Stimulated activated CD4-positive, alpha-beta T cell treated with anti-CD3 and anti-CD28 coated beads, TNF-alpha, amount 100 ng/mL, for 1 hour (primary cell): ENCODE measurements around the gene BANP.
"Not testable (repeated sequence)": the region's sequence is repeated elsewhere in the genome, so short reads cannot be mapped to it uniquely, and the experiment has no call there.

Source experiments
- DNase-seq, 3 donors: peaks; one replicate each; pipeline ENCODE4 v3.0.0-alpha.2; 2020; ENCODE audit warnings: low read depth in 3 of 3, low spot score in 1 of 3

Gene BANP

DNA sequence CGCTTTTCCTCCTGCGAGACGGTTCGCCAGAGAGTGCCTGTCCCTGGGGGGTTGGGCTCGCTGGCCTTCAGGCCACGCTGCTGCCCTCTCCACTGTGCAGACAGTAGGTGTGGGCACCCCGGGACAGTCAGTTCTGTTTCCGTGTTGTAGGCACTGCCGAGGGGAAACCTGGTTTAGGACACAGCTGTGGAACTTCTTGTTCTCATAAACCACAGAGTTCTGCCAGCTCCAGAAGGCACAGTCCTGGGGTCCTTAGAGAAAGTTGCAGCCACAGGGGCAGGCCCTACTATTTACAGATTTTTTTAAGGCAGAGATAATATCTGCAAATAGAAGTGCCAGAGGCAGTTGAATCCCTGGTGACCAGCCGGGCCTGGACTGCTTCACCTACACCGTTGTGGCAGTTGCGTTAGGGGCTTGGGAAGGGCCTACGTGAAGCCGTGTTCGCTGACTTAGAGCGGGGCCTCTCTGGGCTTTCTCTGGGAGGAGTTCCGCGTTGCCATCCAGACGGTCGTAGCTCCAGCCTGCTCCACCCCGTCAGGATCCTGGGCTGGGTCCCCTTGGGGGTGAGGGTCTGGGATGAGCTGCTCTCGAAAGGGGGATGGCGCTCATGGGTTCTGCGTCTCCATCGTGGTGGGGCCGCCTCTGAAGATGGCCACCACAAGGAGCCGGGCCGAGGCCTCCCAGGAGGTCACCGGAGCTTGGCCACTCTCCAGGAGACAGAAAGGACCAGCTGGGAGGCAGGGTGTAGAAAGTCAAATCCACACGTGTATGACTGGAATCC is 126.3 kb downstream of the BANP start:
- DNase-seq: no peak

DNA sequence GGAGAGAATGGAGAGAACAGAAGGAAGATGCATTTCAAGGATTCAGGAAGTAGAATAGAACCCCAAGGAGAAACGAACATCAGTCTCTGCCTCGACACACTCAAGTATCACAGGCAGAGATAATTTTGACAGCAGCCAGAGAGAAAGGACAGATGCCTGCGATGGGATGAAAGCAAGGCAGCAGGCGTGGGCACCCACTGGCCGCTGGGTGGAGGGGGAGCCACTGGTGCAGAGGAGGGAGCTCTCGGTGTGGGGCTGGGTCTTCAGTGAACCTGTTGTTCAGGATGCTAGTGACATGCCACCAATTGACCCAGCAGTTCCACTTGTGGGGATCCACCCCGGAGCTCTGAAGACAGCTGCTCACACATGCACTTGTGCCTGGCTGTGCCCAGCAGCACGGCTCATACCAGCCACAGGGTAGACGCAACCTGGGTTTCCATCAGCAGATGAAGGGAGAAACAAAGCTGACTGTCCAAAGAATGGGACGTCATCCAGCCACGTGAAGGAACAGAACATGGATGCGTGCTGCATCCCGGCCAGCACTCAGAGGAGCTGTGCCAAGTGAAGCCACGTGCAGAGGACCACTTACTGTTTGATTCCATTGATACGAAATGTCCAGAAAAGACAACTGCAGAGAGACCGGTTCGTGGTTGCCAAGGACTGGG is 127.0 kb downstream of the BANP start:
- DNase-seq: no peak

DNA sequence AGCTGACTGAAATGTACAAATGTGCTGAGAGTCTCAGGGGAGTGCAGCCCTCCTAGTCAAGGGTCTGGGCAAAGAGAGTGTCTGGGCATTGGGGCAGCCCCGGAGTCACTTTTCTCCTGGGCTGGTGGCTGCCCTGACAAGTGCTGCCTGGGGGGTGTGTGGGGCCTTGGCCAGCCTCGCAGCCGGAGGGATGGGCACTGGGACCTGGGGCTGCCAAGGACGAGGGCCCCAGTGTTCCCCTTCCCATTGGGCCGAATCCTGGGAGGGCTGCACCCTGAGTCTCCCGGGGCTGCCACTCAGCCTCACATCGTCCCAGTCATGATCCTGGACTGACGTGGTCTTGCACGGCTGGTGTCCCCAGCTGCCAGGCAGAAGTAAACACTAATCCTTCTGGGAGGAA is 132.3 kb downstream of the BANP start:
- no peak for DNase-seq

DNA sequence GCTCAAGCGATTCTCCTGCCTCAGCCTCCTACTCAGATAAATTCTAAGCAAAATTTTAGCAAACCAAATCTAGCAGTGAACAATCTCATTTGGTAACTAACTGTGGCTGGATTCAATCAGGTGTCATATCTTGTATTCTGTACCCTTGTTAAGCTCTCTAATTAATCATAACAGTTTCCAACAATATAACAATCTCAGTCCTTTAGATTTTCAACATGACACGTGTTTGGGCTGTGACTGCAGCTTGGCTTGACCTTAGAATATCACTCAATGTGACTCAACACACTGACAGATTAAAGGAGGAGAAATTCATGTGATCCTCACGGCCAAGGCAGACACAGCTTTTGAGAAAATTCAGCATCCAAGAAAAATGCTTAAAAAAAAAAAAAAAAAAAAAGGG is 133.6 kb downstream of the BANP start:
- no peak for DNase-seq

DNA sequence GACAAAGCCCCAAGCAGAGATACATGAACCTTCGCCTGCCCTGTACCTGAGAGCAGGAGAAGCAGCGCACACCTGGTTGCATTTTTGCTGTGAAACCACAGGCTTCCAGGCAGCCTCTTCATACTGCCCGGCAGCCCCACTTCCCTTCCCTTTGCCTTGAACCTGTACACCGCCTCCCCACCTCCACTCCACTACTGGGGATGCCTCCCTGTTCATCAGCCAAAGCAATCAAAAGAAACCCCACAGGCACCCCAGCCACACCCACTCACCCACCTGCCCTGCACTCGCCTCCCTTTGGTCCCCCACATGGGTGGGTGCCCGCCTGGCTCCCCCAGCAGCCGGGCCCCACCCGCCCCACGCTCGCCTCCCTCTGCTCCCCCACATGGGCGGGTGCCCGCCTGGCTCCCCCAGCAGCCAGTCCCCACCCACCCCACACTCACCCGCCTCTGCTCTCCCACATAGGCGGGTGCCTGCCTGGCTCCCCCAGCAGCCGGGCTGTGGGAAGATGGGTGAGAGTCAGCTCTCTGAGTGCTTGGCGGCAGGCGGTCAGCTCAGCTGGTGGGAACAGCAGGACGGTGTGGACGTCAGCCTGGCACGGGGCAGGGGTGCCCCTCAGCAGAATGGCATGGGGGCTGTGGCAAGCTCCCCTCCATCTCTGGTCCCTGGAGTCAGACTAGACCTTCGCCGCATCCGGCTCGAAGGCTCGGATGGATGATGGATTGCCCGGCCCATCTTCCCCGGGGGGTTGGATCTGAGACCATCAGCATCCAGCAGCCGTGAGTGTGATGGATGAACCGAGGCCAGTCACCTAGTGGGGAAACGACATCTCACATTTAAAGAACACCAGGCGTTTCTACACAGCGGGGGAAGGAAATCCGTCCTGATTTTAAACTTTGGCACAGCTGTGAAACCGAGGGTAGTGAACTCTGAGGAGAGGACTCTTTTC is 135.6 kb downstream of the BANP start:
- DNase-seq: no peak

DNA sequence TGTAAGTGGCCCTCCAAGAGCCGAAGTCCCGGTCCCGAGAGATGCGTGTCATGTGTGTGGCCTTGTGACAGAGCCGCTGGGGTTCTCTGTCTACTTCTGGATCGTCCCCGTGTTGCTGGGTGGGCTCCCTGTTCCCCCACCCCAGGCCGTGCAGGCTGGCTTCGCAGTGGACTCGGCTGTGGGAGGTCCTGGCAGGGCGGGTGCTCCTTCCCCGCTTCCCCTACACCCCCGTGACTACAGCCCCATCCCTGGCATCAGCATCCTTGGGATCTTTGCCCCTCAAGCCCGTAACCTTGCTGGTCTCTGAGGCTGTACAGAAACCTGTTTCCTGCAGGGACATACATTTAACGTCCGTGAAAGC is 136.3 kb downstream of the BANP start:
- DNase-seq: no peak

DNA sequence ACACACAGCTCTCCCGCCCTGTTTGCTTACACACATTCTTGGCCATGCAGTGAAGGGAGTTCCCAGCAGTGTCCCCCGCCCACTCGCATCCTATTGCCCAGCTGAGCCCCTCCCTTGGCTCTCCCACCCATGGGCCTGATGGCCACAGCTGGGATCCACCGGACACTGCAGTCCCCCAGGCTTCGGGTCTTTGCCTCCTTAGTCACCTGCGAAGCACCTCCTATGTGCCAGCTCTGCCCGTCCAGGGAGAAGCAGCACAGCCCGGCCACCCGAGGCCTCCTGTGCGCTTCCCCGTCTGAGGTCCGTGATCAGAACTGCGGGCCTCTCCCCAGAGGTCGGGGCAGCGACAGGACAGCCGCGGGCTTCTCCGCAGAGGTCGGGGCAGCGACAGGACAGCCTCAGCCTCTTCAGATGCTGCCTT is 136.9 kb downstream of the BANP start:
- no peak for DNase-seq

DNA sequence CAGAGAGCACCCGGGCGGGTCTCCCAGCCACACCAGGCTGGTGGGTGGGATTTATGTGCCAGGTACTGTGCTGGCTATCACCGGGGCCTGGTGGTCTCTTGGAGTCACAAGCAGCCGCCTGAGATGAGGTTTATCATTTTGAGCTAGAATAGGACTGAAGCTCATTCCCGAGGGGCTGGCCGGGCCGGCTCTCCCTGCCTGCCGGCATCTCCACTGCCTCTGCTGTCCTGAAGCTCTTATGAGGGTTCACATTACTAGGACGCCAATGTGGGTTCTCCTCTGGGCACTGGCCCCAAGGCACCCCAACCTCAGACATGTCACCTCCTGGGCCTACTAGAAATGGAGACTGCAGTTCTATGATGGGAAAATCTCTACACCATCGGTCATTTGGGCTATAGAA is 137.4 kb downstream of the BANP start:
- not testable (repeated sequence) for DNase-seq

DNA sequence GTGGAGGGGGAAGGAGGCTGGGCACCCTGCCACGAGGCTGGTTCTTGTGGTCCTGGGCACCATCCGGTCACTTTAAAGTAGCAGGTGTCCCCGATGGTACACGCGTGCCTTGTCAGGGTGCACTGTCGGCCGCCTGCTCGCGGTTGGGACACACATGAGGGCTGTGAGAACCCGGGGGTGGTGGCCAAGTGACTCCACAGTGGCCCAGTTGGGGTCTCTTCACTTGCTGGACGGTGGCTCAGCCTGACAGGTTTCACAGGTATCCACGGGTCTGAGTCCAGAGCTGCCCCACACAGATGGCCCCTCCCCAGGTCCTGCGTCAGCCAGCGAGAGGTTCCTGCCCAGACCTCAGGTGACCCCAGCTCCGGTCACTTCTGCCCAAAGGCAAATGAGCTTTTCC is 137.8 kb downstream of the BANP start:
- DNase-seq: not testable (repeated sequence)

DNA sequence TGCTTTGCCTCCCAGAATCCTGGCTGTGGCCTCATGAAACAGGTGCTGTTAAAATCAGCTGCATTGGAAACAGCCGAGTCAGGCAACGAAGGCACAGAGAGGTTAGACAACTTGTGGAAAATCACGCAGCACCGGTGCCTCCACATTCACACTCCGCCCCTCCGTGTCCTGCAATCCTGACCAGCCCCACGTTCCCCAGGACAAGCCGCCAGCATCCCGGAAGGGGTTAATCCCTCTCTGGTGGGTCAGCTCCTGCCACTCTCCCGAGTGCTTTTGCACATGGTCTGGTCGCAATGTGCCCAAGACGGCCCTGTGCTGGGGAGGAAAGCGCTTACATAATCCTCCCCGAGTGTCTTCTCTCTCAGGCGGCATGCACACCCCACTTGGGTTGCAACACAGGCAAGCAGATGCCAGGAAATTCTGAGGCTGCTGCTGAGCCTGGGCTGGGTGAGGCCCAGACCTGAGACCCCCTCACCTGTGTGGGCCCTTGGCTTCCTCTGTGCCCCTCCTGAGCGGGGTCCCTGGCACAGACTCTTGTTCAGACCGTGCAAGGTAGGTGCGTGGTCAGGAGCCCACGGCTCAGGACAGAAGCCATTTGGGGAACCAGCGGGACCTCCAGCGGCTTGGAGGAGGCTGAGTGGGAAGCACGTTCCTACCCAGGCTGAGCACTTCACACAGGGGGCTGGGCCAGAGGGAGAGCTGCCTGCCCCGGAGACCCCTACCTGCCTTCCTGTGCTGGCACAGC is 138.6 kb downstream of the BANP start:
- not testable (repeated sequence) for DNase-seq

DNA sequence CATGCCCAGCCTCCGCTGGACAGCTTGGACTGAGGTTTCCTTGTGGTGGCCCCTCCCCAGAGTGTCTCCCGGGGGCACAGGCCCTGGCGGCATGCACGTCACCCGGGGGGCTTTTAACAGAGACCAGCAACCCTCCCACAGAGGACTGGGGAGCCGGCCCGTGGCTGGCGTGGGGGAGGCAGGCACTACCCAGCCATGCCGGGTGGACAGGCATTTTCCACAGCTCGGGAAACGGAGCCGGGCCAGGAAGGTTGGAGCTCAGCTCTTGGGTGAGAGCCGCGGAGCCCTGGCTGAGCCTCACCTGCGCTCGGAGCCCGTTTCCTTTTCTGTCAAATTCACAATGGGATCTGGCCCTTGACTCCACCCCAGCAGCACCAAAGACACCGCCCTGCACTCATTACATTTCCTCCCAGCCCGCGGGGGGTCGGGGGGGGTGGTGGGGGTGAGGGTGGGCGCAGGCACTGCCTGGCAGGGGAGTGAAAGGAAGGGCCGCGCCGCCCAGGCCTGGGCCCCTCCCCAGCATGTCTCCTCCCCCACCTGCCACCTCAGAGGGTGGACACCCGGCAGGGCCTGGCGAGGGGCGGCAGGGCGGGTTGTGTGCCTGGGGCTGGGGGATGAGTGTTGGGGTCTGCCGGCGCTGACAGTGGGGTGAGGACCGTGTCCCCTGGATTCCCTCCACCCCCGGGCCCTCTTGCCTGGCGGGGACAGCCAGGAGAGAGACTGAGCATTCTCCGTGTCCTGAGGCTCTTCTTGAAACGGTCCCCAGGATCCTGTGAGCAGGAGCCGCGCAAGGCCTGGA is 139.3 kb downstream of the BANP start:
- not testable (repeated sequence) for DNase-seq

DNA sequence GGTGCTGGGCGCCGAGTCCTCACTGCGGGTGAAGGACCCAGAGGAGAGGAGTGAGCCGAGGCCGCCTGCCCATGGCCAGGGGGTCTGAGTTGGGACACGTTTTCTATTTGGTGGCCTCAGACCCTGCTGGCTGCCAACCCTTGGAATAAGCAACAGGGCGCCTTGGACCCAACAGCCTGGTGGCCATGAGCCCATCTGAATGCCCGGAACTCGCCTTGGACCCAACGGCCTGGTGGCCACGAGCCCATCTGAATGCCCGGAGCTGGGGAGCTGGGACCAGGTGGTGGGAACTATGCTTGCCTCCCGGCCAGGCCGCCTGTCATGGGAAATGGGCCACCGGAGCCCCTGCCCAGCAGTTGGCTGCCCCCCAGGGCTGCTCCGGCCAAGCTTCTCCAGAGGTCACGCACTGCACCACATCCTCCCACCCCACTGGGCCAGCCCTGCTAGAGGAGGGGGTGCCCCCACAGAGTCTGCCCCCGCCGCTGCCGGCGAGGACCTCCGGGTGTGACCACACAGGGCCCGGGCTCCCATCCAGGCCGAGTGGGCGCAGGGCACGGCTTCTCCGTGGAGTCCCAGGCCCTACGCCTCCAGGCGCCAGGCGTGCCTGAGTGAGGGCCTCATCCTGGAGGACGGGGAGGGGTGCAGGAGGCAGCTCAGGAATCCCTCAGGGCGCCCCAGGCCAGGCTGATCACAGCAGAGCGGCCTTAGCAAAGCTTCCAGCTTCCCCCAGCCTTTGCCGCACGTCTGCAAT is 140.2 kb downstream of the BANP start:
- DNase-seq: not testable (repeated sequence)

DNA sequence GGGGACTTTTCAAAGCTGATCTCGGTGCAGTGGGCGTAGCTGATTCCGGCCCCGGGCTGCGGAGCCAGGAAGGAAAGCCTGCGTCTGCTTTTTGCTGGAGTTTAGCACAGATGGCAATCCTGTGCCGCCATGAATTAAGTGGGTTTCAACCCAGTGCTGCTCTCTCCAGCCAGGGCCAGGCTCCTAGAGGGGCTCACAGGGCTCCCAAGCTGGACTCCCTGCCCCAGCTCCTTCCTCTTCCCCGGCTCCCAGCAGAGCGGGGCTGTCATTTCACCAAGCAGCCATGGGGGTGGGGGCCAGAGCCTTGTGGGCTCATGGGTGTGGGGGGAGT is 140.7 kb downstream of the BANP start:
- DNase-seq: not testable (repeated sequence)

DNA sequence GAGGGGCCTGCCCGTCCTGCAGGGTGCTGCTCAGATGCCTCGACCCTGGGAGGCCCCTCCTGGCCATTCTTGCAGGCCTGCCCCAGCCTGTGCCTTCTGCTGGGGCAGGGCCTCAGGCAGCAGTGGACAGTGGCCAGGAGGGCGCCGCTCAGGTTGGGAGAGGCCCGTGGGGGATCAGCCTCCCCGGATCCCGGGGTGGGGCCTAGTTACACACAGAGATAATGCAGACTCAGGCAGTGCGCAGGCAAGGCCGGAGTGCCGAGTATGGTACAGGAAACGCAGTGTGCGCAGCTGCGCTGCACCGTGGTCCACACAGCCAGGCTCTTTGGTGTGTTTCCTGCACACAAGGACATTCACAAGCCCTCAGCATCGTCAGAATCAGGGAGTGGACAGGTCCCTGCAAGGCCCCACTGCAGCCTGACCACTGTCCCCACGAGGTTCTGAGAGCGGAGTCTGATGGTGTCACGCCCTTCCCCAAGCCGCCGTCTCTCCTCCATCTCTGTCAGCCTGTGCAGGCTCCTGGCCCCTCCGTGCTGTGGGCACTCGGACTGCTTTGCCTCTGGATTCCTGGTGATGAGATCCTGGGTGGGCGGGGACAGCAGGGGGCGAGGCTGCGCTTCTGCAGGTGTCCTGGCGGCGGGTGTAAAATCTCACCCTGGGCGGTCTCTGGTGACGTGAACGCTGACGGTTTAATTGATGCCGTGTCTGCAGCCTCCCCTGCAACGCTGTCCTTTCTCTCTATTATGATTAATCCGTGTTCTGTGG is 141.7 kb downstream of the BANP start:
- DNase-seq: not testable (repeated sequence)

DNA sequence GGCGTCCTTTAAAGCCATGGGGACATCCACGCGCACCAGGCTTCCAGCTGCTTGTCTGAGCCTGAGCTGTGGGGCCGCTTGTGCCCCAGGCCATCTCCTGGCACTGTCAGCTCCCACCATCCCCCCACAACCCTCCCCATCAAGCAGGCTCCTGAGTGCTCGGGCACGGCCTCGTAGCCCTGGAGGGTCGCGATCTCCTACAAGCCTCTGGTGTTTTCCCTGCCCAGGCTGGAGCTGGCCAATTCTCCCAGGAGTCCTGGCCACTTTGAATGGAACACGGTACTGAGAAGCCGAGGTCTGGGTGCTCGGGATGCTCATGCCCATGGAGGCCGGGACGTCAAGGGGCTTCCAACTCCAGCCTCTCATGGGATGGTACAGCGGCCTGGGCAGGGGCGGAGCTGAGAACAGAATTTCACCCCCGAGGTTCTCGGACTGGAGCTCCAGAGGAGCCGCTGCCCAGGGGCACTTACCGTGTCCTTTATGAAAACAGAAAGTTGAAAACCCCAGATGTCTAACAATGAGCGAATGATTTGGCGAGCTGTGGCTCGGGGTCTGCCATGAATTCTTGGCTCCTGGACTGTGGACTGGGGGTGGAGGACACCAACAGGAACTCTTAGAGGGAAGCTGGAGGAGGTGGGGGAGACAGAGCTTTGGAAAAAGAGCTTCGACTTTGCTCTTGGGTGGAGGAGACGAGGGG is 142.5 kb downstream of the BANP start:
- not testable (repeated sequence) for DNase-seq

DNA sequence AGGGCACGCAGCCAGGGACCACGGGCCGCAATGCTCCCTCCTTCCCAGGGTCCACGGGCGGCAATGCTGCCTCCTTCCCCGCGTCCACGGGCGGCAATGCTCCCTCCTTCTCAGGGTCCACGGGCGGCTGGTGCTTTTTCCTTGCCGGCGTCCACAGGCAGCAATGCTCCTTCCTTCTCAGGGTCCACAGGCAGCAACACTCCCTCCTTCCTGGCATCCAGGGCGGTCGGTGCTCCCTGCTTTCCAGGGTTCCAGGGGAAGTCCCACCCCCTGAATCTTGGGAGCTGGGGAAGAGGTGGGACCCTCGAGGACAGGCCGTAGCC is 143.0 kb downstream of the BANP start:
- DNase-seq: not testable (repeated sequence)

DNA sequence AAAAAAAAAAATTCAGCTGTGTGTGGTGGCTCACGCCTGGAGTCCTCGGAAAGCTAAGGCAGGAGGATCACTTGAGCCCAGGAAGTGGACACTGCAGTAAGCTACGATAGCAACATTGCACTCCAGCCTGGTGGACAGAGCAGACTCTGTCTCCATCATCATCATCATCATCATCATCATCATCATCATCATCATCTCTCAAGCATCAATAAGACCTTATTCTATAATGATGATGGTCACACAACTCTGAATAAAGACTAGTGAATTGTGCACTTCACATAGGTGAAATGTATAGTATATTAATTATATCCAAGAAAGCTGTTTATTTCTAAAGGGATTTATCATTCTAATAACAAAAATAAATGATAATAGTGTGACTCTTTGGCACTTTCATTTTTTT is 143.7 kb downstream of the BANP start:
- not testable (repeated sequence) for DNase-seq

DNA sequence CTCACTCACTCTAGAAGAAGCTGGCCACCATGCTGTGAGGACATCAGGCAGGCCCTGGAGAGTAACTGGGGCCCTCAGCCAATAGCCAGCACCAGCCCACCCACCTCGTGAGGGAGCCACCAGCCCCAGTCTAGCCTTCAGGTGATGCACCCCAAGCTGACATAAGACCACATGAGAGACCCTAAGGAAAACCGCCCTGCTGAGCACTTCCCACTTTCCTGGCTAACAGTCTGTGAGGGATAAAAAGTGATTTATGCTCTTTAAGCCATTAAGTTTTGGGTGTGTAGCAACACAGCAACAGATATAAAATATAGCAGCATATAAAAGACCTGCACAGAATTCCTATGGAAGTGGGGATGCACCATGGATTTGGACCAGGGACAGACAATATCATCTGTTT is 145.4 kb downstream of the BANP start:
- not testable (repeated sequence) for DNase-seq
